ENCODE results near the gene PCBP4.

PCBP4 gene

GRCh38 chr3:51967384-51968169 lies at the start of gene PCBP4:
Gene PCBP4, minus strand, starts transcription at chr3:51967454. Its CDS starts 6,214 bp downstream, at chr3:51961240.
- DNase-seq, result peak in 1 of 2 experiments; percentile 31

DNA sequence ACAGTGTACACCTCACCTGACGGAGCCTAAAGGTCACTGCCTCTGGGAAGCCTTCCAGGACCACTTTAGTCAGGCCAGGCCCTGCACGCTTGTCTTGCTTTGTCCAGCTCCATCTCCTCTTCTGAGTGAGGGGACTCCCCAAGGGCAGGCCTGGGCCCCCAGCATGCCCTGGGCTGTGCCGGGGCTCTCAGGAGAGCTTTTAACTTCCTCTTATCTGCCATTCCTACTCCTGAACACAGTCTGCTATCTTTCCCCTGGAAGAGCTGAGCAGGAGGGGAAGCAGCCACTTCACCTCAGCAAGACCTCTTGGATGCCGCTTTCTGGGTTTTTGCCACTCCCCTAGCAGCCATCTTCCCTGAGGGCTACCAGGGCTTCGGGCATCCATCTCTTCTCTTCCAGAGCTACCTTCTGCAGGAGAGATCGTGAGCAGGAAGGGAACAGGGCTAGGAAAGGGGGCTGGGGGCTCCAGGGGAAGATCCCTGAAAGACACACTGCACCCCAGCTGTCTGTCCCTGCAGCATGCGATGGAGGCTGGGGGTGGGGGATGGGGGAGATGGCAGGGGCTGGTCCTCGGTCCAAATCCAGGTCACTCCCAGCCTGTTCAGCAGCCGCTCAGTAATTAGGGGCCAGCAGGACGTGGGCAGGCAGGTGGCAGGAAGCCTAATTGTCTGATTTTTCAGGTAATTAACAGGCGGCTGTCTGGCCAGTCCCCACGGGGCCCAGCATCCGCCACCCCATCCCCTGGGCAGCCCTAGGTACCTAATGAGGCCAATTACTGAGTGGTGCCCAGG lies 48.4 kb upstream of the PCBP4 start:
- no peak for DNase-seq

DNA sequence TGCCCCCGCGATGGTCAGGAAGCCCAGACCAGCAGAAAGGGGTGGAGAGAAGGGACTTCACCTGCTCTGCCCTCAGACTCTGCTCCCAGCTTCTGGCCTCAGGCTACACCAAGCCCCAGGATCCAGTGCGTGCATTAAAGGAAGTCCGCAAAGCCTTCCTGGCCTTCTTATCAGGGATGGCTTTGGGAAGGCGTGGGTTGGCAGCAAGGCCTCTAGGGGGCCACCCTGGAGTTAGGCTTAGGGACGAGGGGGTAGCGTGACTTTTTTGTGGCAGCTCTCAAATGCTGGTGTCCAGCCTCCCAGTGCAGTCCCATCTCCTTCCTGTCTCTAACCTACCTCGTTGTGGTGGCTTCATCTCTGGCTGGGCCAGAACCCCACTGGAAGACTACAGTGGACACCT lies 47.4 kb upstream of the PCBP4 start:
- DNase-seq, result no peak

DNA sequence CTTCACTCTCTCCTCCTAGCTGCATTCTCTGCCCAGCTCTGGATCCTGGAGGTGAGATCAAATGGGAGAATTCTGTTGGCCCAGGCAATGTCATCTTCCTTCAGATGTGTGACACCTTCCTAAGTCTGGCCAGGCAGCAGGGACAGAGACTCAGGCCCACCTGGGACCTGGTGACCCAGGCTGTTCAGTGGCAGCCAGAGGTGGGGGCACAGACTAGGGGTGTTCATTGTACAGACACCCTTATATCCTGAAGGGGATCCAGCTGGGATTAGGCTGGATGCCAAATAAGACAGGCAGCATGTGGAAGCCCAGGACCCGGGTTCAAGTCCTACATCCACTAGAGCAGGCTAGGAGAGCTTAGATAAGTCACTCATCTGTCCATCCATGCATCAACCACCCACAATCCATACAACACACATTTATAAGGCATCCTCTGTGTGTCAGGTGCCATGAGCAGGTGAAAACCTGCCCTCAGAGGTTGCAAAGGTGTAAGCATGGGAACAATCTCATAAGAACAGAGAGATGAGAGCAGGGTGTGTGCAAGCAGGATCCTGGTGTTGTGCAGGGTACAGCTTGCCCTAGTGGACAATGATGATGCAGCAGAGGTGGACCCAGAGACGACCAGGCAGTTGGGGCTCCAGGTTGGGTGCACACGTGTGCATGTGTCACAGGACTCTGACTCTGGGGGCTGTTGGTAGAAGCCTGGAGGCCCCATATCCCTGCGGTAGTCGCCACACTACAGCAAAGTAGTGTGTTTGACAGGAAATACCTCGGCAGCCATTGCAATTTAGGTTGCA lies 46.7 kb upstream of the PCBP4 start:
- no peak for DNase-seq

- DNase-seq, result no peak
Measured at GRCh38 chr3:52012699-52013098, 45.4 kb upstream of the PCBP4 start.

DNA sequence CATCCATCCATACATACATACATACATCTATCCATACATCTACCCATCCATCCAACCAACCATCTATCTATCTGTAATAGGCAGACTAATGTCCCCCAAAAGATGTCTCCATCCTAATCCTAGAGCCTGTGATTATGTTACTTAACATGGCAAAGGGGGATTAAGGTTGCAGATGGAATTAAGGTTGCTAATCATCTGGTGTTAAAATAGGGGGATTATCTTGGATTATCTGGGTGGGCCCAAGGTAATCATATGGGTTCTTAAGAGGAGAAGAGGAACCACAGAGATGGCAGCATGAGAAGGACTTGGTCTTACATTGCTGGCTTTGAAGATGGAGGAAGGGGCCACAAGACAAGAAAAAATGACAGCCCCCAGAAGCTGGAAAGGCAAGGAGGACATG lies 43.2 kb upstream of the PCBP4 start:
- no peak for DNase-seq

DNA sequence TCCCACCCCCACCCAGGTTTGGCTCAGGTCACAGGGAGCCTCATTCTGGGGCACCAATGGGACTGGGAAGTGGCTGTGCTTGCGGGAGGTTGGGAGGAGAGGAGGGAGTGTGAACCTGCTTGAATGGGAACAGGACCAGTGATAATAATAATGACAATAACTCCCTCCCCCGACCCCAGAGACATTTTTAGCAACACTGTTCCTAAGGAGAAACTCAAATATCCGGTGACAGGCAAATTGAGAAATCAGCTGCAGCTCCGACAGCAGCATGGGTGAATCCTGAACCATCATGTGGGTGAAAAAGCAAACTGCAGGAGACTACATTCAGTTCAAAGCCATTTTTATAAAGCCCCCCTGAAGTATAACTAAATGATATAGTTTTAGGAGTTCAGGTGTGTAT lies 40.0 kb upstream of the PCBP4 start:
- no peak for DNase-seq

DNA sequence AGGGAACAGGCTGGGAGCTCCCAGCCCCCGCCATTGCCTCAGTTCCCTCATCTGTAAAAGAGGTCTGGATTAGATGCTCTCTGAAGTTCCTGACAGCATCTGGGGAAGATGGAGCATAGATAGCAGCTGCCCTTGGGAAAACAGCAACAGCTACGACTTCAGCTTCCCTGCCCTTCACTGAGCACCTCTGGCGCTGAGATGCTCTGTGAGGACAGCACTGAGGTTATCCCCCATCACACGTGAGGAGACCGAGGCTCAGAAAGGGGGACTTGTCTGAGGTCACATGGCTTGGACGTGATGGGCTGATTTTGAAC lies 39.5 kb upstream of the PCBP4 start:
- DNase-seq, result no peak

DNA sequence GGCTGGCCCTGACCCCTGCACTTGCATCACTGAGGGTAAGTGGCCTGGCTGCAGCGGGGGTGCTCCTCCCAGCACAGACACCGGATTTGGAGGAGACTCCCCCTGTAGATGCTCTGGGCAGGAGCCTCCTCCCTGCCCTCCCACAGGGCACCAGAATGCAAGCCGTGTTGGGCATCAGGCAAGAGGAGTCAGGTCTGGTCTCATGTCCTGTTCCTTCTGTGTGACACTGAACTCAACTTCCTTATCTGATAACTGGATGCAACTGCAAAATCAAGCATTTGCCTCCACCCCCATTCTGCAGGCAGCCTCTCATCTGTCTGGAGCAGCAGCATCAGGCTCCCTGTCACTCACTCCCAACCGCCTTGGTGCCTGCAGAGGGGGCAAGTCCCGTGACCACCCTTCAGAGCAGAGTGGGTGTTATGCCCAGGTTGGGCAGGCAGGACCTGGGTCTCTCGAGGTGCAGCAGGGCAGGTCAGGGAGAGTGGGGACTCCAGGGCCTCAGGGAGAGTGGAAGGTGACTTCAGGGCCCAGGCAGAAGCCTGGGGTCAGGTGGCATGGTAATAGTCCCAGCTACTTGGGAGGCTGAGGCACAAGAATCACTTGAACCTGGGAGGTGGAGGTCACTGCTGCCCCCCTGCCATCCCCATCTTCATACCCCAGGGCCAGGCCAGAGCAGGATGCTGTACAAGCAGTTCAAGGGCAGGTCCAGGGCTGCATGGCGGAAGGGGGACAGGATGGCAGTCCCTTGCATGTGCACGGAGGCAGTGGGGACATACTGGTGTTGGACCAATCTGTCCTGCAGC lies 39.0 kb upstream of the PCBP4 start:
- DNase-seq, result no peak

- peak in 1 of 2 experiments; percentile 48 for DNase-seq
Measured at GRCh38 chr3:52005571-52005986, 38.3 kb upstream of the PCBP4 start.

- DNase-seq, result no peak
Measured at GRCh38 chr3:52004906-52005395, 37.7 kb upstream of the PCBP4 start.

- DNase-seq, result peak in 1 of 2 experiments; percentile 52
Measured at GRCh38 chr3:52004163-52004787, 37.0 kb upstream of the PCBP4 start.

DNA sequence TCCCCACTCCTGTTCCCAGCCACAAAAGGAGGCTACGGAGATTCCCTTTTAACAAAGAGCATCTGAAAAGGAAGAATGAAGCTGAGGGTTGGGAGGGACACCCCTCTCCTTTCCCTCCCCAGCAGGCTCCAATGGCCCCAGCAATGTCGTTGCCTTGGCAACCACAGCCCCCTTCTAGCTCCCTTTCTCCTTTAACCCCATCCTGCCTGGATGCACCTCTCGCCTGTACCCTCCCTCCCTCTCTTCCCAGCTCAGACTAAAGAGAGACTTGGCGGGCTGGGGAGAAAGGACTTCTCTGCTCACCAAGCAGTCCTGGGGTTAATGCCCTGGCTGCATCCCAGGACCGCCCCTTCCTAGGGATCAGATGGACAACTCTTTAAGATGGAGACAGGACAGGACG lies 35.5 kb upstream of the PCBP4 start:
- no peak for DNase-seq

DNA sequence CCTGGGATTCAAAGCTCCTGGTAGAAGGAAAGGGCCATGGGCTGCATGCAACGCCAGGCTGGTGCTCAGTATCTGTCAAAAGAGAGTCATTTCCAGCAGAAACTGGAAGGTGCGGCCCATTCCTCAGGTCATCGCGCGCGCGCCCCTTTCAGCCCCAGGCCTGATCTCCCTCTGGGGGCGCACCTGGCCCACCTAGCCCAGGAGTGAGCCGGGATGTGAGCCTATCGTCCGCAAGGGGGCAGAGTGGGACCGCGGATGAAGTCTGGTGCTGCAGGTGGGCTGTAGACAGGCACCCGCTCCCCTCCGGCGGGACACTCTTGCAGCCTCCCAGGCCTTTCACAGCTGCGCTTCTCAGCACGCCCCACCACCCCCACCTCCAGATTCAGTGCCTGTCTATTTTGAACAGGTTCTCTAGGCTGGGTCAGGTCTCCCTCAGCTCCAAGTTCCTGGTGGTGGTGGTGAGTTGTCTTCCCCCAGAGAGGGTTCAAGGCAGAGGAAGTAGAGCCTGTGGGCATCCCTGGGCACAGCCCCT lies 34.3 kb upstream of the PCBP4 start:
- peak; percentile 39 to 66 for DNase-seq

GRCh38 chr3:51999846-52000245 lies 32.6 kb upstream of the PCBP4 start:
- no peak for DNase-seq

DNA sequence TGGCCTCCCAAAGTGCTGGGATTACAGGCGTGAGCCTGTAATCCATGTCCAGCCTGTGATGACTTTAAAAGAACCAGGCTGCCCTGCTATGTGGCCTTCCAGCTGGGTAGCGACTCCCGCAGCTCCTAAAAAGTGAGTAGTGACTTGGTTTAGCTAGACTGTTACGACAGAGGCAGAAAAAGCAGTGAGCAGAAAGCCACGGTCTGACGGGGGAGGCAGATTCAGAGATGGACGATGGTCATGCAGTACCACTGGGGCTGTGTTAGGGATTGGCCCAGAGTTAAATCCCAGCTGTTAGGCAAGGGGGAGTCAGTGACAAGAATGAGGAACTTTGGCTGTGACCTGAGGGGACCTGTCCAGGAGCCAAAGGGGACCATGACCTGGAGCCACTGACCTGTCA lies 31.5 kb upstream of the PCBP4 start:
- no peak for DNase-seq

- DNase-seq, result no peak
Measured at GRCh38 chr3:51997935-51998596, 30.8 kb upstream of the PCBP4 start.

GRCh38 chr3:51997172-51997571 lies 29.9 kb upstream of the PCBP4 start:
- no peak for DNase-seq

- DNase-seq, result peak; percentile 57 to 85
Measured at GRCh38 chr3:51995346-51996163, 28.3 kb upstream of the PCBP4 start, which contains the start of gene RPL29. Gene RPL29, minus strand, starts transcription at chr3:51995895. Its CDS starts 434 bp downstream, at chr3:51995461.

DNA sequence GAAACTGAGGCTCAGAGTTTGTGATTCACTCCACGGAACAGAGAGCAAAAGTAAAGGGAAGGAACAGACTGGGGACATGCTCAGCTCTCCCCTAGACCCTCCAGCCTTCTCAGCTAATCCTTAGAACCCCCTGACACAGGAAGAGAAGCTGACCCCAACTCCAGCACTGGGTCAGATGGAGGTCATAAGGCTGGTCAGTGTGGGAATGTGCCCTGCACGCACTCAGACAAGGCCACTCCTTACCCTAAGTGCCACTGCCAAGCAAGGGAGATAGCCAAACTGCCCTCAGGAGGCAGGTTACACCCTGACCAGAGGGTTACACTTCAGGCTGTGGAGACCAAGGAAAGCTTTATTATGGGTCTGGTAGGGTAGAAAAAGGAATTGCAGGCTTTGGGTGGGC lies 27.3 kb upstream of the PCBP4 start:
- DNase-seq, result no peak

Data from NCI-H446 (cell line).